OCI-LY7 (cell line): ENCODE data around the gene ADAMTS2. TPM values are rescaled to one million over a fixed set of nuclear protein-coding genes. Genes with fewer than 3 reads are reported as not detected.

ENCODE experiments used
- BruUV-seq: library from RNA; stranded (reverse); fragments of 400-500 nt; replicated peaks from 2 replicates; lab custom pipeline; 2021; lab: Mats Ljungman, UMichigan
- CTCF ChIA-PET: fragments of 300-600 bp; sonication (Branson Sonifier 250); formaldehyde crosslinking; loops from one replicate; lab custom pipeline; 2022; ENCODE audit warnings: antibody characterized with exemption; ENCODE audit not compliant: unreplicated experiment; lab: Charles Lee
- POLR2A ChIA-PET: fragments of 300-600 bp; sonication (Branson Sonifier 250); formaldehyde crosslinking; loops from one replicate; lab custom pipeline; 2022; ENCODE audit warnings: antibody characterized with exemption; lab: Charles Lee
- DNase-seq: peaks from one replicate; pipeline ENCODE4 v3.0.0-alpha.2; 2015; ENCODE audit warnings: low spot score
- H2AFZ ChIP-seq: fragments of 200-600 bp; sonication (generic), shearing (Covaris generic); 2 replicates; pipeline ENCODE4 v1.6.1; 2014; ENCODE audit warnings: mild to moderate bottlenecking, antibody characterized with exemption, low read length, moderate library complexity
- H3K27ac ChIP-seq: fragments of 200-600 bp; sonication (generic); 2 replicates; pipeline ENCODE4 v1.5.1; 2014; ENCODE audit warnings: mixed run types, low read depth, mild to moderate bottlenecking, moderate library complexity, low read length, inconsistent platforms; ENCODE audit not compliant: poor library complexity, severe bottlenecking
- H3K36me3 ChIP-seq: fragments of 200-600 bp; sonication (generic); 2 replicates; pipeline ENCODE4 v1.6.1; 2014; ENCODE audit warnings: mild to moderate bottlenecking, antibody characterized with exemption, low read length, moderate library complexity, mixed read lengths; ENCODE audit not compliant: insufficient read depth
- H3K4me1 ChIP-seq: fragments of 200-600 bp; sonication (generic); 2 replicates; pipeline ENCODE4 v1.5.1; 2014; ENCODE audit warnings: mild to moderate bottlenecking, low read length; ENCODE audit not compliant: insufficient read depth, poor library complexity, severe bottlenecking
- H3K4me2 ChIP-seq: fragments of 200-600 bp; sonication (generic); 2 replicates; pipeline ENCODE4 v1.6.1; 2014; ENCODE audit warnings: mild to moderate bottlenecking, low read length
- H3K4me3 ChIP-seq: fragments of 200-600 bp; sonication (generic); 2 replicates; pipeline ENCODE4 v1.5.1; 2014; ENCODE audit warnings: mild to moderate bottlenecking, low read depth, low read length; ENCODE audit not compliant: poor library complexity, severe bottlenecking
- H3K79me2 ChIP-seq: fragments of 200-600 bp; sonication (generic); 2 replicates; pipeline ENCODE4 v1.6.1; 2016; ENCODE audit warnings: low read depth, mild to moderate bottlenecking, low read length, moderate library complexity, mixed read lengths; ENCODE audit not compliant: insufficient read depth
- H3K9me2 ChIP-seq: fragments of 200-600 bp; sonication (generic); 2 replicates; pipeline ENCODE4 v1.6.1; 2016; ENCODE audit warnings: mild to moderate bottlenecking, low read length, mixed read lengths; ENCODE audit not compliant: insufficient read depth
- H3K9me3 ChIP-seq: fragments of 200-600 bp; sonication (generic); 2 replicates; pipeline ENCODE4 v1.6.1; 2014; ENCODE audit warnings: mild to moderate bottlenecking, mixed run types, low read length, mixed read lengths
- H4K20me1 ChIP-seq: fragments of 200-600 bp; sonication (generic); 2 replicates; pipeline ENCODE4 v1.6.1; 2014; ENCODE audit warnings: mild to moderate bottlenecking, antibody characterized with exemption, low read length, moderate library complexity, mixed read lengths; ENCODE audit not compliant: insufficient read depth
- CTCF ChIP-seq: fragments of 200-600 bp; sonication (generic); conservative IDR thresholded peaks from 2 replicates; pipeline ENCODE4 v1.5.1; 2014; ENCODE audit warnings: mild to moderate bottlenecking, antibody characterized with exemption, low read length, moderate library complexity, mixed read lengths
- EZH2phosphoT487 ChIP-seq: fragments of 200-600 bp; sonication (generic); IDR thresholded peaks from 2 replicates; pipeline ENCODE4 v1.6.1; 2018; ENCODE audit warnings: low read depth, borderline replicate concordance, mild to moderate bottlenecking, mixed run types, antibody characterized with exemption, low read length, moderate library complexity, mixed read lengths
- intact Hi-C: fragments of 100-400 bp; cut with micrococcal nuclease; formaldehyde crosslinking; loops from one replicate; pipeline ENCODE4 v1.10.0; 2022; ENCODE audit not compliant: unreplicated experiment
- total RNA-seq, 2 experiments: library from RNA; depleted of rRNA in 1 of 2; stranded (reverse); fragments of >200 nt in 1 of 2; shearing (Covaris generic) in 1 of 2; gene quantifications; 2 replicates each; pipeline ENCODE4 v1.2.3, GENCODE V29; 2014 to 2022

ADAMTS2 gene
- total RNA-seq, 2 experiments from 2014 or later: not detected

- no peak overlapping the region for H2AFZ ChIP-seq
- intact Hi-C loops: no loop called here
- no peaks in the 10 kb centered on the region for H3K36me3 ChIP-seq
- H3K4me3 ChIP-seq: no peak overlapping the region
- no peak overlapping the region for H3K4me2 ChIP-seq
- H3K9me3 ChIP-seq: no peaks in the 10 kb centered on the region
- no peaks in the 10 kb centered on the region for H4K20me1 ChIP-seq
- H3K4me1 ChIP-seq: no peaks in the 10 kb centered on the region
- TF ChIP-seq EZH2phosphoT487 (no peak), CTCF (no peak)
- no TSS peak for BruUV-seq
- DNase-seq: no peak
- no peak overlapping the region for H3K27ac ChIP-seq
- H3K9me2 ChIP-seq: no peaks in the 10 kb centered on the region
- ChIA-PET CTCF (no interaction called here), POLR2A (no interaction called here)
- H3K79me2 ChIP-seq: no peaks in the 10 kb centered on the region
Observed at GRCh38 chr5:179368806-179369529, 23.7 kb upstream of the ADAMTS2 start.

- no peak overlapping the region for H3K27ac ChIP-seq
- no peaks in the 10 kb centered on the region for H4K20me1 ChIP-seq
- H3K4me3 ChIP-seq: no peak overlapping the region
- POLR2A ChIA-PET: no interaction called here
- H3K79me2 ChIP-seq: no peaks in the 10 kb centered on the region
- no peak overlapping the region for H3K4me2 ChIP-seq
- H3K9me2 ChIP-seq: no peaks in the 10 kb centered on the region
- H3K36me3 ChIP-seq: no peaks in the 10 kb centered on the region
- H2AFZ ChIP-seq: no peak overlapping the region
- TF ChIP-seq EZH2phosphoT487 (no peak), CTCF (no peak)
- no TSS peak for BruUV-seq
- intact Hi-C loops: no loop called here
- H3K4me1 ChIP-seq: no peaks in the 10 kb centered on the region
- CTCF ChIA-PET: no interaction called here
- no peaks in the 10 kb centered on the region for H3K9me3 ChIP-seq
- DNase-seq: no peak
Observed at GRCh38 chr5:179368126-179368805, 23.0 kb upstream of the ADAMTS2 start.

GRCh38 chr5:179367491-179367890, 22.2 kb upstream of the ADAMTS2 start:
- H3K36me3 ChIP-seq: no peaks in the 10 kb centered on the region
- ChIA-PET CTCF (no interaction called here), POLR2A (no interaction called here)
- H3K4me1 ChIP-seq: no peaks in the 10 kb centered on the region
- no TSS peak for BruUV-seq
- H3K79me2 ChIP-seq: no peaks in the 10 kb centered on the region
- H2AFZ ChIP-seq: no peak overlapping the region
- H3K4me3 ChIP-seq: no peak overlapping the region
- H4K20me1 ChIP-seq: no peaks in the 10 kb centered on the region
- TF ChIP-seq CTCF: no peak
- TF ChIP-seq EZH2phosphoT487: no peak
- intact Hi-C loops: no loop called here
- H3K4me2 ChIP-seq: no peak overlapping the region
- no peaks in the 10 kb centered on the region for H3K9me3 ChIP-seq
- no peak for DNase-seq
- no peak overlapping the region for H3K27ac ChIP-seq
- H3K9me2 ChIP-seq: no peaks in the 10 kb centered on the region
